GM12878 (cell line): ENCODE results near the gene FANCE. TPM values are rescaled to one million over a fixed set of nuclear protein-coding genes. Genes with fewer than 3 reads are reported as not detected.

ENCODE experiments used
- CBX3 ChIP-seq: fragments of 200-600 bp; sonication (generic); IDR thresholded peaks from 2 replicates; pipeline ENCODE4 v1.6.1; 2016; ENCODE audit warnings: low read depth, borderline replicate concordance
- E2F4 ChIP-seq: IDR thresholded peaks from 2 replicates; pipeline ENCODE4 v1.6.1; 2012; ENCODE audit warnings: low read depth, low read length, improper control_type of control experiment
- E2F8 ChIP-seq: fragments of 450-650 bp; IDR thresholded peaks from 2 replicates; pipeline ENCODE4 v1.6.1; 2018; ENCODE audit warnings: mild to moderate bottlenecking, low read depth, moderate library complexity; ENCODE audit not compliant: partially characterized antibody
- EGR1 ChIP-seq, 2 experiments: IDR thresholded peaks; 1 replicate in 1 of 2; 2 replicates in 1 of 2; pipeline ENCODE4 v1.6.1; 2011 to 2012; ENCODE audit warnings: low read depth in 2 of 2, low read length in 2 of 2, borderline replicate concordance in 1 of 2, mild to moderate bottlenecking in 1 of 2, moderate library complexity in 1 of 2
- FOXM1 ChIP-seq: IDR thresholded peaks from 2 replicates; pipeline ENCODE4 v1.6.1; 2012; ENCODE audit warnings: low read depth, mild to moderate bottlenecking, inconsistent platforms, low read length, moderate library complexity
- KDM1A ChIP-seq: fragments of 200-600 bp; sonication (generic); IDR thresholded peaks from 2 replicates; pipeline ENCODE4 v1.6.1; 2016; ENCODE audit warnings: borderline replicate concordance
- MYB ChIP-seq: fragments of 150-350 bp; IDR thresholded peaks from 2 replicates; pipeline ENCODE4 v1.6.1; 2014; ENCODE audit warnings: mild to moderate bottlenecking, low read depth, low read length, borderline replicate concordance
- POLR2A ChIP-seq: IDR thresholded peaks from 2 replicates; pipeline ENCODE4 v1.6.1; 2011; ENCODE audit warnings: low read depth, mild to moderate bottlenecking, low read length
- RELA ChIP-seq: fragments of 450-650 bp; IDR thresholded peaks from 2 replicates; pipeline ENCODE4 v1.8.0; 2014; ENCODE audit warnings: borderline replicate concordance; ENCODE audit not compliant: partially characterized antibody
- SP1 ChIP-seq: IDR thresholded peaks from one replicate; pipeline ENCODE4 v1.6.1; 2011; ENCODE audit warnings: low read depth, low read length
- SREBF2 ChIP-seq: IDR thresholded peaks from 2 replicates; pipeline ENCODE4 v1.6.1; 2012; ENCODE audit warnings: mild to moderate bottlenecking, low read length
- TCF12 ChIP-seq: IDR thresholded peaks from 2 replicates; pipeline ENCODE4 v1.6.1; 2011; ENCODE audit warnings: low read depth, mild to moderate bottlenecking, low read length
- YBX1 ChIP-seq: fragments of 450-650 bp; IDR thresholded peaks from 2 replicates; pipeline ENCODE4 v1.6.1; 2016; ENCODE audit warnings: antibody characterized with exemption
- ZNF24 ChIP-seq: fragments of 450-650 bp; IDR thresholded peaks from 2 replicates; pipeline ENCODE4 v1.6.1; 2017; ENCODE audit warnings: antibody characterized with exemption, mild to moderate bottlenecking
- polyA plus RNA-seq, 11 experiments: library from polyadenylated mRNA; depleted of rRNA in 4 of 11; unstranded in 6 of 11; stranded (reverse) in 5 of 11; fragments of >200 nt; fragmentation: Nextera tagmentation in 4 of 11; fragmentation: Illumina TruSeq in 1 of 11; extraction: Ambion mirVana in 4 of 11; extraction: Trizol in 1 of 11; gene quantifications; 1 replicate in 1 of 11; 2 replicates in 10 of 11; pipeline versions ENCODE4 v1.2.1 to v1.2.3, GENCODE V29; 2011 to 2016; ENCODE audit warnings: inconsistent platforms in 2 of 11, missing spikeins in 2 of 11, low read depth in 1 of 11
- total RNA-seq, 4 experiments: library from RNA; depleted of rRNA in 3 of 4; stranded (reverse); fragments of >200 nt in 3 of 4; fragmentation: Illumina TruSeq in 1 of 4; extraction: Trizol in 1 of 4; gene quantifications; 2 replicates each; pipeline versions ENCODE4 v1.2.1 to v1.2.3, GENCODE V29; 2013 to 2021
- TF ChIP-seq, protein P1 (sequence below): IDR thresholded peaks from 2 replicates; pipeline ENCODE4 v1.6.1; 2012; ENCODE audit warnings: improper control_type of control experiment, low read depth, low read length; ENCODE audit not compliant: insufficient replicate concordance
- TF ChIP-seq, protein P2 (sequence below): fragments of 450-650 bp; IDR thresholded peaks from 2 replicates; pipeline ENCODE4 v1.6.1; 2017; ENCODE audit warnings: mild to moderate bottlenecking, low read depth, inconsistent platforms; ENCODE audit not compliant: poor library complexity, severe bottlenecking
- TF ChIP-seq, protein P3 (sequence below): IDR thresholded peaks from 2 replicates; pipeline ENCODE4 v1.6.1; 2011; ENCODE audit warnings: borderline replicate concordance, low read depth, mild to moderate bottlenecking, moderate library complexity, mixed read lengths, low read length; ENCODE audit not compliant: insufficient read depth; ENCODE audit errors: extremely low read length

The FANCE gene
- total and polyA plus RNA-seq, 10 of the 15 experiments (the other 5 are each of a cell fraction or from before 2014, with no cell fraction given) = 3.0 to 13.3 (median 8.1) TPM

GRCh38 chr6:35468181-35468979, 16.2 kb downstream of the FANCE start, which contains the start of gene RPL10A (continued):
- TF ChIP-seq EGR1 (IDR thresholded peaks at IDR 0.05; ENCODE audit: borderline replicate concordance in 1 of 2, low read depth in 2 of 2, low read length in 2 of 2) (peak in 1 of 2 experiments; percentile 16; a peak in 1 of 3 replicates), E2F4 (no peak), SREBF2 (no peak), TCF12 (peak; percentile 57; the same call in 1 of the 2 replicates), YBX1 (no peak), ZNF24 (peak; percentile 27; the same call in 1 of the 2 replicates), MYB (peak; percentile 44; the same call in 1 of the 2 replicates), POLR2A (peak; percentile 100), CBX3 (no peak), RELA (no peak), FOXM1 (peak; percentile 78), SP1 (peak; percentile 74), KDM1A (no peak), E2F8 (no peak)
- TF ChIP-seq, protein P1, sequence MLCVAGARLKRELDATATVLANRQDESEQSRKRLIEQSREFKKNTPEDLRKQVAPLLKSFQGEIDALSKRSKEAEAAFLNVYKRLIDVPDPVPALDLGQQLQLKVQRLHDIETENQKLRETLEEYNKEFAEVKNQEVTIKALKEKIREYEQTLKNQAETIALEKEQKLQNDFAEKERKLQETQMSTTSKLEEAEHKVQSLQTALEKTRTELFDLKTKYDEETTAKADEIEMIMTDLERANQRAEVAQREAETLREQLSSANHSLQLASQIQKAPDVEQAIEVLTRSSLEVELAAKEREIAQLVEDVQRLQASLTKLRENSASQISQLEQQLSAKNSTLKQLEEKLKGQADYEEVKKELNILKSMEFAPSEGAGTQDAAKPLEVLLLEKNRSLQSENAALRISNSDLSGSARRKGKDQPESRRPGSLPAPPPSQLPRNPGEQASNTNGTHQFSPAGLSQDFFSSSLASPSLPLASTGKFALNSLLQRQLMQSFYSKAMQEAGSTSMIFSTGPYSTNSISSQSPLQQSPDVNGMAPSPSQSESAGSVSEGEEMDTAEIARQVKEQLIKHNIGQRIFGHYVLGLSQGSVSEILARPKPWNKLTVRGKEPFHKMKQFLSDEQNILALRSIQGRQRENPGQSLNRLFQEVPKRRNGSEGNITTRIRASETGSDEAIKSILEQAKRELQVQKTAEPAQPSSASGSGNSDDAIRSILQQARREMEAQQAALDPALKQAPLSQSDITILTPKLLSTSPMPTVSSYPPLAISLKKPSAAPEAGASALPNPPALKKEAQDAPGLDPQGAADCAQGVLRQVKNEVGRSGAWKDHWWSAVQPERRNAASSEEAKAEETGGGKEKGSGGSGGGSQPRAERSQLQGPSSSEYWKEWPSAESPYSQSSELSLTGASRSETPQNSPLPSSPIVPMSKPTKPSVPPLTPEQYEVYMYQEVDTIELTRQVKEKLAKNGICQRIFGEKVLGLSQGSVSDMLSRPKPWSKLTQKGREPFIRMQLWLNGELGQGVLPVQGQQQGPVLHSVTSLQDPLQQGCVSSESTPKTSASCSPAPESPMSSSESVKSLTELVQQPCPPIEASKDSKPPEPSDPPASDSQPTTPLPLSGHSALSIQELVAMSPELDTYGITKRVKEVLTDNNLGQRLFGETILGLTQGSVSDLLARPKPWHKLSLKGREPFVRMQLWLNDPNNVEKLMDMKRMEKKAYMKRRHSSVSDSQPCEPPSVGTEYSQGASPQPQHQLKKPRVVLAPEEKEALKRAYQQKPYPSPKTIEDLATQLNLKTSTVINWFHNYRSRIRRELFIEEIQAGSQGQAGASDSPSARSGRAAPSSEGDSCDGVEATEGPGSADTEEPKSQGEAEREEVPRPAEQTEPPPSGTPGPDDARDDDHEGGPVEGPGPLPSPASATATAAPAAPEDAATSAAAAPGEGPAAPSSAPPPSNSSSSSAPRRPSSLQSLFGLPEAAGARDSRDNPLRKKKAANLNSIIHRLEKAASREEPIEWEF = no peak
- TF ChIP-seq, protein P2, sequence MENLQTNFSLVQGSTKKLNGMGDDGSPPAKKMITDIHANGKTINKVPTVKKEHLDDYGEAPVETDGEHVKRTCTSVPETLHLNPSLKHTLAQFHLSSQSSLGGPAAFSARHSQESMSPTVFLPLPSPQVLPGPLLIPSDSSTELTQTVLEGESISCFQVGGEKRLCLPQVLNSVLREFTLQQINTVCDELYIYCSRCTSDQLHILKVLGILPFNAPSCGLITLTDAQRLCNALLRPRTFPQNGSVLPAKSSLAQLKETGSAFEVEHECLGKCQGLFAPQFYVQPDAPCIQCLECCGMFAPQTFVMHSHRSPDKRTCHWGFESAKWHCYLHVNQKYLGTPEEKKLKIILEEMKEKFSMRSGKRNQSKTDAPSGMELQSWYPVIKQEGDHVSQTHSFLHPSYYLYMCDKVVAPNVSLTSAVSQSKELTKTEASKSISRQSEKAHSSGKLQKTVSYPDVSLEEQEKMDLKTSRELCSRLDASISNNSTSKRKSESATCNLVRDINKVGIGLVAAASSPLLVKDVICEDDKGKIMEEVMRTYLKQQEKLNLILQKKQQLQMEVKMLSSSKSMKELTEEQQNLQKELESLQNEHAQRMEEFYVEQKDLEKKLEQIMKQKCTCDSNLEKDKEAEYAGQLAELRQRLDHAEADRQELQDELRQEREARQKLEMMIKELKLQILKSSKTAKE = no peak
- TF ChIP-seq, protein P3, sequence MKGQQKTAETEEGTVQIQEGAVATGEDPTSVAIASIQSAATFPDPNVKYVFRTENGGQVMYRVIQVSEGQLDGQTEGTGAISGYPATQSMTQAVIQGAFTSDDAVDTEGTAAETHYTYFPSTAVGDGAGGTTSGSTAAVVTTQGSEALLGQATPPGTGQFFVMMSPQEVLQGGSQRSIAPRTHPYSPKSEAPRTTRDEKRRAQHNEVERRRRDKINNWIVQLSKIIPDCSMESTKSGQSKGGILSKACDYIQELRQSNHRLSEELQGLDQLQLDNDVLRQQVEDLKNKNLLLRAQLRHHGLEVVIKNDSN = no peak
